A172 (cell line): Measurements from ENCODE around the gene TRH. TPM values are rescaled to one million over a fixed set of nuclear protein-coding genes. Genes with fewer than 3 reads are reported as not detected.
"Not testable (repeated sequence)": the region's sequence is repeated elsewhere in the genome, so short reads cannot be mapped to it uniquely, and the experiment has no call there.

Source experiments
- DNase-seq: peaks from one replicate; pipeline ENCODE4 v3.0.0-alpha.2; 2015; ENCODE audit warnings: low spot score
- total RNA-seq: library from RNA; depleted of rRNA; stranded (reverse); fragments of >200 nt; shearing (Covaris generic); gene quantifications from 2 replicates; pipeline ENCODE4 v1.2.3, GENCODE V29; 2014

TRH gene
- total RNA-seq, 1 experiment from 2014 or later, result not detected

- DNase-seq, result no peak
These were observed 8.6 kb upstream of the TRH start for GRCh38 chr3:129965937-129966336.

- no peak for DNase-seq
These were observed 7.6 kb upstream of the TRH start for GRCh38 chr3:129966876-129967275.

GRCh38 chr3:129967761-129968160 lies 6.8 kb upstream of the TRH start:
- peak; percentile 9 for DNase-seq

DNA sequence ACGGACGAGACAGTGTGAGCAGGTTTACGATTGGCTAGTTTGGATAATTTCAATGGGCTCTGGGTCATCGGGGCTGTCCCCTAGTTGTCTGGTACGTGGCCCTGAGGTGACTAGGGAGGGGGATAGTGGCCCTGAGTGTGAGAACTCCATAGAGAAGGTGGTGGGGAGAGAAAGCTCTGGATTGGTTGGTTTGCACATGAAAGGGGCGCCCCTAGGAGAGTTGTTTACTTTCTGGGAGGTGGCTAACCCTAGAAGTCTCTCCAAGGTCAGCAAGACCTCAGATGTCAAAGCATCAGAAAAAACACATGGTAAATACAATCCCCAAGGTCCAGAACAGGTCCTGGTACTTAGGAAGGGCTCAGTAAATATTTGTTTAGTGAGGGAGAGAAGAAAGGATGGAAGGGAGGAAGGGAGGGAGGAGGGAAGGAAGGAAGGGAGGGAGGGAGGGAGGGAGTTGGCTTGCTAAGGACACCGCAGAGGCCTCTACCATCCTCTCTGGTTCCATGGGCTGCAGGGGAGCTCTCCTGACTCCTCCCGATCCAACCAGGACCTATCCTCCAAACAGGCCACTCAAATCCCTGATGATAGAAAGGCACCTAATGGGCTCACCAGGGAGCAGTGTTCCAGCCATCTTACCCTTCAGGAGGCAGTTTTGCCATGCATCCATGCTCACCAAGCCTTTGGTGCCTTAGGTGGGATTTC lies 3.0 kb upstream of the TRH start:
- DNase-seq, result no peak

GRCh38 chr3:129972301-129972700 lies 2.2 kb upstream of the TRH start:
- DNase-seq, result no peak

DNA sequence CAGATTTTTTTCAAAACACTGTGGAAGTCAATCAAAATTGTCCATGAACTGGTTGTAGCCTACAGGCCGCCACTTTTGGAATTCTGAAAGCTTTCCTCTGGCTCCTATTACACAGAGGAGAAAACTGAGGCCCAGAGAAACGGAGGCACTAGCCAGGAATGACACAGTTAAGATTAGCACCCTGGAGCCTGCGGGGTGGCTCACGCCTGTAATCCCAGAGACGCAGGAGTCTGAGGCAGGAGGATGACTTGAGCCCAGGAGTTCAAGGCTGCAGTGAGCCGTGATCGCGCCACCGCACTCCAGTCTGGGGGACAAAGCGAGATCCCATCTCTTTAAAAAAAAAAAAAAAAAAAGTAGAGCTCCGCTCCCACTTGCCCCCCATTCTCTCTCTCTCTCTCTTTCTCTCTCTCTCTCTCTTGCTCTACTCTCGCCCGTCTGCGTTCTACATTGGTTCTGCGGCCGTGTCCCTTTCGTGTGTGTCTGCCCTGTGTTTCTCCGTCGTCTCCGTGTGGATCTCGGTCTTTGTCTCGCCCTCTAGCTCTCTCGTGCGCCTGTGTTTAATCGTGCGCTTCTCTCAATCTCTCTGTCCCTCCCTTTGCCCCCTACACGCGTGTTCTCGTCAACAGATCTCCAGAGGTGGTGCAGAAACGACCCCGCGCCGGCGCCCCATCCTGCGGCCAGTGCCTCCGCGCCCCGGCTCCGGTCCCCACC lies 512 bp upstream of the TRH start:
- DNase-seq, result no peak

DNA sequence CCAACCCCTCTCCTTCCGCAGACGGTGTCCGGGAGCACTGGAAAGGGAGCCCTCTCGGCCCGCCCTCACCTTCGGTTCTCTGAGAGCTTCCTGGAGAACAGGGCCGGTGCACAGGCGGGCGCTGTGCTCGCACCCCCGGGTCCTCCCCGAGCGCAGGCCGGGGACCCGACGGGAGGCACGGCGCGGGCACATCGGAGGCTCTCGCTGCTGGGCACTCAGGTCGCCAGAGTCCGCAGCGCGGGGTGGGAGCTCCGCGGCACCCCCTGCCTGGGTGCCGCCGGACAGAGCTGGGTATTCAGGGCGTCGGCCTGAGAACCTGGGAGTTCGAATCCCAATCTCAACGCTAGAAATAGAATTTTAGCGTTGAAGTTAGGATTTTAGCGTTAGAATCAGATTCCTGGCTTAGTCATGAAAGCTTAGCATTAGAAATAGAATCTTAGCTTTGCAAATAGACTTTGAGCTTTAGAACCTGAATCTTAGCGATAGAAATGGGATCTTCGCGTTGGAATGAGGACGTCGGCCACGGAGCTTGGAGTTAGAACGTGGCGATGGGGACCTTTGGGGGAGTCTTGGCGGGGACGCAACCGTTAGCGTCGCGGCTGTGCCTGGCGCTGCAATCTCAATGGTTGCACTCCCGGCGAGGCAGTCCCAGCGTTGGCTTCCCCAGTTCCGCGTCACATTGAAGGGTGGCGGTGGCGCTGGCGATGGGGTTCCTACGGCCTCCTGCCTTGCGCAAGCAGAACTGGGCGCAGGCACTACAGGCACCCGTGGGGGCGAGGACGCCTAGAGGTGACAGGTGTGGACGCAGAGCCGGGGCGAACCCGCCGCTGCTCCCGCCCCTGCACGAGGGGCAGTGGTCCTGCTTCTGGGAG lies 549 bp downstream of the TRH start:
- DNase-seq, result no peak

- no peak for DNase-seq
These were observed 1.2 kb downstream of the TRH start for GRCh38 chr3:129975705-129976048.

DNA sequence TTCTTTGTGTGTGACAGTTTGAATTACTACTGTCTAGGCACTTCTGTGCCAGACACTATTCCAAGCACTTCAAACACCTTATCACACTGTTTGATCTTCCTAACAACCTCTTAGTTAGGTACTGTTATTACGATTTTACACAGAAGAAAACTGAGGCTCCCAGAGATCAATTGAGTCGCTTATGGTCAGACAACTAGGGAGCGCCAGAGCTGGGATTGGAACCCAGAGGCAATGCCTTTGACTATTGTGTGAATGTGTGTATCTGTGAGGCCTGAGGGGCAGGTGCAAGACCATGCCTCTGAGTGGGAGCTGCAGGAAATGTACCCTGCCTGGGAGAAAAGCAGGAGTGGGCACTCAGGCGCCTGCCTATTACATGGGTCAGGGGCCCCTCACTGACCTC lies 1.8 kb downstream of the TRH start:
- DNase-seq, result no peak

DNA sequence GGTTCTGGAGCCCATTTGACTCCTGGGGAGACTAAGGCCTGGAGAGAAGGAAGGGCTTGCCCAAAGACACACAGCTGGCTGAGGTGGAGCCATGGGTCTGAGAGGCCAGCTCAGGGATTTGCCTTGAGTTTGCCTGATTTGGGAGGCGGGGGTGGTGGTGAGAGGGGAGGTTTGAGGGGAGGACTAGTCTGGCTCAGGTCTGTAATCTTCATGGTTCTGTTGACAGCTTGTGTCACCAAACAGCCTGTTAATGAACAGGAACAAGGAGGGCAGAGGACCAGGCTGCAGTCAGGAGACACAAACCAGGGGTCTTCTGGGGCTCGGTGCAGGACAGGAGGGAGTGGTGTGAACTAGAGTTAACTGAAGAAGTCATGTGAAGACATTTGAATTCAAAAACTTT lies 3.6 kb downstream of the TRH start:
- no peak for DNase-seq

DNA sequence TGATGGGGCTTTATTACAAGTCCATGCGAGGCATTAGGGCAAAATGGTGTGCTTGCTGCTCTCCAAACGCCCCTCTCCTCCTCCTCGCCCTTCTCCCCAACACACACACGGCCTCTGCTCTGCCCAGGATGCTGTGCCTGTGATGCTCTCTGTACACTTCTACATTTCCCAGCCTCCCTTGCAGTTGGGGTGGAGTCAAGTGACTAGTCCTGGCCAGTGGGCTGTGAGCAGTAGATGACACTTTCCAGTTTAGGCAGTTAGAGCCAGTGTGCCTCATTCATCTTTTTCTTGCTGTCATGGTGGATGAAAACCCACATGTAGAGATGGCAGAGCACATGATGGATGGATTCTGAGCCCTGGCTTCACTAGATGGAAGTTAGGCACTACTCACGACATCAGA lies 5.4 kb downstream of the TRH start:
- DNase-seq, result no peak

DNA sequence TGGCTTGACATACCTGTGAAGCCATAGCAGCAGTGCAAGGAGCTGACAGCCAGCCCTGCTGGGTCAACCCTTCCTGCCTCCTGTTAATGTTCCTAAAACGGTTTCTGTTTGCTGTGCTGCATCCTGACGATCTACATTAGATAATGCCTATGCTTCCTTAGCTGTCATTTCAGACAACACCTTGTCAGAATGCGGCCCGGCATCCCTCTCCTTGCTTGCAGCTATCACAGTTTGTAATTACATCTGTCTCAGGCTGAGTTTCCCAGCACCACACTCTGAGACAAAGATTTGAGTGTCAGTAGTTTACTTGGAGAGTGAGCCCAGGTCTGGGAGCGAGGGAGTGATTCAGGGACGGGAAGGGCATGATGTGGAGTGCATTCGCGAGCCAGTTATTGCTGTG lies 9.0 kb downstream of the TRH start:
- DNase-seq, result no peak

GRCh38 chr3:129984125-129984524 lies 9.6 kb downstream of the TRH start:
- no peak for DNase-seq

GRCh38 chr3:129985113-129985512 lies 10.6 kb downstream of the TRH start:
- no peak for DNase-seq

- no peak for DNase-seq
These were observed 13.9 kb downstream of the TRH start for GRCh38 chr3:129988429-129988828.

GRCh38 chr3:129989414-129989813 lies 14.9 kb downstream of the TRH start:
- no peak for DNase-seq

DNA sequence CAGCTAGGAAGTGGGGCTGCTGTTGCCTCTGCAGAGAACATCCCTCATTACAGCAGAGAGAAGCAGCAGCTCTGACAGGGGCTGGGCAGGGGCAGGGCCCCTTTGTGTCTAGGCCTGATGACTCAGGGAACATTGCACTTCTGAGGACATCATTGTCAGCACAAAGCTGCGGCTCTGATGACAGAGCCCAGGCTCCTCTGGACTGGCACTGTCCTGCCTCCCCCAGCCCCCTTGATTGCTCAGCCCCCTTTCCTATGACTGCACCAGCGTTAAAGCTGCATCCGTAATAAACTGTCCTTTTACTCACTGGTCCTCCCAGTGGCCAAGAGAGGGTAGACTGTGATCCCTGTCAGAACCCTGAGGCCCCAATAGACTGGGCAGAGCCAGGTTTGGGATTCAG lies 18.3 kb downstream of the TRH start:
- DNase-seq, result no peak

GRCh38 chr3:129994883-129995559 lies 20.5 kb downstream of the TRH start:
- no peak for DNase-seq

DNA sequence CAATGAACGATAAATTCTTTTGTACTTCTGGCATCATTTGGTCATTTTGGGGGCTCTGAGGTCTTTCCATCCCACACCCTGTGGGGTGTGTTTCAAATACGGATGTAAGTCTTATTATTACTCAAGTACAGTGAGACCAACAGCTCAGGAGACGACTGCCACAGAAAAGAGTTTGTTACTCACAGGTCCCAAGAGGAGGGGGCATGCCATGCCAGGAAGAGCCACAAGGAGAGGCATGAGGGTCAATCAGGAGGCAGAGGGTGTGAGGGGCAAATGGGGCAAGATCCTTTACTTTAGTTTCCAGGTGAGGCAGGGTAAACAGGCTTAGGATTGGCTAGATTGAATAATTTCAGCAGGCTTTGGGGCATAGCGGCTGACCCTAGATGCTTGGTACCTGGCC lies 21.6 kb downstream of the TRH start:
- no peak for DNase-seq

DNA sequence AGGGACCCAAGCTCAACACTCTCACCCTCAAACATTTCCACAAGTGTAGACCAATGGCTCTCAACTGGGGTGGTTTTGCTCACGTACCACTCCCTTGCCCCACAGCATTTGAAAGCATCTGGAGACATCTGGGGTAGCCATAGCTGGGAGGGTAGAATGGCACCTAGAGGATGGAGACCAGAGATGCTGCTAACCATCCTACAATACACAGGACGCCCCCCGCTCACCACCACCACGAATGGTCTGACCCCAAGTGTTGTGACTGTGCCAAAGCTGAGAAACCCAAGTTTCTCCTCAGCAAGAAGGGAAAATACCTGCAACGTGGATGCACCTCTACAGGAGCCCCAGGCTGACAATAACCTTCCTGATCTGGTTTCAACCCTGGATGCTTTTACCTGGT lies 24.7 kb downstream of the TRH start:
- not testable (repeated sequence) for DNase-seq

- DNase-seq, result peak; percentile 13
These were observed 28.4 kb downstream of the TRH start for GRCh38 chr3:130002666-130003598.
